ENCODE data around the gene SLC12A4.

DNA sequence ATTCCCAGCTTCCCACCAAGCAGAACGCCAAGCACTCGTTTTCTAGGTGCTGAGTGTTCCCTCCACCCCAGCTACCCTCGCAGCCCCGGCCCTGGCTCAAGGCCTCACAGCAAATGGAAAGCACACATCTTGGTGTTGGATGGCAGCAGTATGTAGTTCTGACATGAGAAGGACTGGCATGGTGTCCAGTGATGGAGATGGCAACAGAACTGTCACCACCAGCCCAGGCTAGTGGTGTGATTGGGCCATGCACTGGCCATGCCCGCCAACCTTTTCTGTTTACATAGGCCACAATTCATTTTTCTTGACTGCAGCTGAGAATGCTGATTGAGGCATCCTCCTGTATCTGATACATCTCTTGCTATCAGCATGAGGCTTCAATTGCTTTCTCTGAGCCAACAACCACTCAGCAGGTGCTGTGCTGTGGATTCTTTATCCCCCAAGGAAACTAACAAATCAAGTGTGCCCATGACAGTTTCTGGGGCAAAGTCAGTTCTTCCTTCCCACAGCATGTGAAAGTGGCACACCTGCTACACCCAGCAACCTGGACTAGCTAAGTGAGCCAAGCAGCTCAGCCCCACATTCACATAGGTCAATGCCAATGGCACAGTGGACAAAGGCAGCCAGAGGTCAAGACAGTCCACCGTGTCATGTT, 3.8 kb downstream of the SLC12A4 start:
- TF ChIP-seq, protein P1, sequence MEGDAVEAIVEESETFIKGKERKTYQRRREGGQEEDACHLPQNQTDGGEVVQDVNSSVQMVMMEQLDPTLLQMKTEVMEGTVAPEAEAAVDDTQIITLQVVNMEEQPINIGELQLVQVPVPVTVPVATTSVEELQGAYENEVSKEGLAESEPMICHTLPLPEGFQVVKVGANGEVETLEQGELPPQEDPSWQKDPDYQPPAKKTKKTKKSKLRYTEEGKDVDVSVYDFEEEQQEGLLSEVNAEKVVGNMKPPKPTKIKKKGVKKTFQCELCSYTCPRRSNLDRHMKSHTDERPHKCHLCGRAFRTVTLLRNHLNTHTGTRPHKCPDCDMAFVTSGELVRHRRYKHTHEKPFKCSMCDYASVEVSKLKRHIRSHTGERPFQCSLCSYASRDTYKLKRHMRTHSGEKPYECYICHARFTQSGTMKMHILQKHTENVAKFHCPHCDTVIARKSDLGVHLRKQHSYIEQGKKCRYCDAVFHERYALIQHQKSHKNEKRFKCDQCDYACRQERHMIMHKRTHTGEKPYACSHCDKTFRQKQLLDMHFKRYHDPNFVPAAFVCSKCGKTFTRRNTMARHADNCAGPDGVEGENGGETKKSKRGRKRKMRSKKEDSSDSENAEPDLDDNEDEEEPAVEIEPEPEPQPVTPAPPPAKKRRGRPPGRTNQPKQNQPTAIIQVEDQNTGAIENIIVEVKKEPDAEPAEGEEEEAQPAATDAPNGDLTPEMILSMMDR (IDR thresholded peaks at IDR 0.05) = no peak
- TF ChIP-seq POLR2A (IDR thresholded peaks at IDR 0.05) (no peak), POLR2AphosphoS5 (IDR thresholded peaks at IDR 0.05) (no peak)

Data from transverse colon (tissue), 4 donors.